NCI-H2107 treated with DMSO at 0.1 percent for 48 hours (cell line): Measurements from ENCODE around the gene NPR3.

Source experiments
- DNase-seq: peaks from one replicate; lab custom pipeline; 2025; ENCODE audit not compliant: unreplicated experiment; lab: John Stamatoyannopoulos, UW

NPR3 gene

GRCh38 chr5:32805971-32806638, 95.0 kb downstream of the NPR3 start:
- DNase-seq, result no peak

DNA sequence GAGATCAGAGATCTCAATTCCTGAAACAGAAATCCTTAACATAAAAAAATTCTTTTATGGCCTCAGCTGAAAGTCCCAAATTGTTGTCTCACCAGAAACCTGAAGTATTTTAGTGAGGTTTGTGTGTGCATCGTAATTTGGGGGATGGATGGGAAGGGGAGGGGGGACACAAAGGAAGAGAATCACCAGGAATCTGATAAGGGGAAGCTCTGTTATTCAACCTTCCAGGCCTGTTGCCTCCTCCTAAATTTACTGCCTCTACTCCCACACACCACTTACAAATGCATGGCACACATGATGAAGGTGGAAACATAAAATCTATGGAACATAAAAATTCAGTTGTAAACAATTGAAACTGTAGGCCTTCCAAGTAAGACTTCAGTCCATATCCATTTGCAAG, 97.7 kb downstream of the NPR3 start:
- no peak for DNase-seq

DNA sequence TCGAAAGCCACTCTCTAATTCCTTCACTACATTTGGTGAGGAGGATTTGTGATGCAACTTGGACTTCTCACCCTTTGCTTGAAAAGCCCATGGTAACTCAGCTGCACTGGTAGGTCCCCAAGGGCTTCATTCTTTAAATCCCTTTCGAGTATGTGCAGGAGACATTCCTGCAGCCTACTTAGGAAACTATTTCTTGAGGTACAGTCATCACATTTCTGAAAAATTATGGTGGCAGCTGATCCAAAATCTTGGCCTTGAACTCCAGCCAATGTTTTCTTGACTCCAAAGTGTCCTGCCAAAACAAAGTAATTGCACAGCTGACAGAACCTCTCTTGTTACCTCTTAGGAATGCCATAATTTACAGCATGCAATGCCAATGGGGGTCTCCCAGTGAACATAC, 99.7 kb downstream of the NPR3 start:
- no peak for DNase-seq

- DNase-seq, result no peak
These were observed 101.3 kb downstream of the NPR3 start for GRCh38 chr5:32812399-32812798.

DNA sequence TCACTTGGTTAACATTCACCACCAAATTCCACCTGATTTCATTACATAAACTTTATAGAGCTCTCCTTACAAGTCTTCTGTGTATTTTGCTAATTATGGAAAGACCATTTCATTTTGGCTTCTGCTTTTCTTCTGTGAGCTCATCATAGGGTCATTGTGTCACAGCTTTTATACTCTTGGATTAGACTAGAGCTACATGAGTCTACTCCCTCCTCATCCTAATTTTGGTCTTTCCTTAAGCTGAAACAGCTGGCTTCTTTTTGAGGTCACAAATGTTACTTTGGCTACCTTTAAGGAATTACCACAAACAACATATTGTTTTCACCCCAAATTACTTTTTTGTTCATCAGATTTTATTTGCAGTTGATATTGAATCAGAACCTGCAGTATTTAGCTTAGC, 103.0 kb downstream of the NPR3 start:
- DNase-seq, result no peak

- DNase-seq, result no peak
These were observed 103.5 kb downstream of the NPR3 start for GRCh38 chr5:32814620-32815019.

DNA sequence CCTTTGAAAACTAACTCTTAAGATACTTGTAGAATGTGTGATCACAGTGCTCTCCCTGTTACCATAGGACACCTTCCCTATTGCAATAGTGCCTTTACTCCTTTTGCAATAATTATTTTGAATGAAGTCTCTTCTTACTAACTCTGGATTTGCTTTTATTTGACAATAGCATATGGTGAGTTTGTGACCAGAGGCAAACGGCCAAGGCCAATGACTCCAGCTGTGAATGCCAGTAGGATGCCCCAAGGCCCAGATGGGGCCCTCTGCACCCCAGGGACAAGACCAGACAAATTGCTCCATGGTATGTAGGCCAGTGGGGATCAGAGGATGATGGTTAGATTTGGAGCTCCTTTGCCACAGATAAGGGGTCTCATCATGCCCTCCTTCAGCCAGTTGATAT, 116.9 kb downstream of the NPR3 start:
- DNase-seq, result no peak

- no peak for DNase-seq
These were observed 117.4 kb downstream of the NPR3 start for GRCh38 chr5:32828492-32828891.

- DNase-seq, result no peak
These were observed 120.5 kb downstream of the NPR3 start for GRCh38 chr5:32831624-32832023.

DNA sequence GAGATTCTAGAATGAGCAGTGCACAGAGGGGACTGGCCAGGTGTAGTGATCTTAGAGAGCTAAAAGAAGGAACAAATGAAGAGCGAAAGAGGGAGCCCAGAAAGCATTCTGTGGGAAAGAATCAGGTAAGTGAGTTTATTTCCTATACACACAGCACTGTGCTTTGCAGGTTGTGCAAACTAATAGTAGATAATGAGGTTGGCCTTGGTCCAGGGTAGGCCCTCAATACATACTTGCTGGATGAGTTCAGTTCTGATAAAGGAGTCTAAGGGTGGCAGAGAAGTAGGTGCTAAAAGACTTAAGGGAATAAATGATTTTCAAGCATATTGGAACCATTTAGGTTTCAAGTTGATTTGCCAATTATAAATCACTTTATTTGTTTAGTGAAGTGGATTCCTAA, 122.0 kb downstream of the NPR3 start:
- no peak for DNase-seq

DNA sequence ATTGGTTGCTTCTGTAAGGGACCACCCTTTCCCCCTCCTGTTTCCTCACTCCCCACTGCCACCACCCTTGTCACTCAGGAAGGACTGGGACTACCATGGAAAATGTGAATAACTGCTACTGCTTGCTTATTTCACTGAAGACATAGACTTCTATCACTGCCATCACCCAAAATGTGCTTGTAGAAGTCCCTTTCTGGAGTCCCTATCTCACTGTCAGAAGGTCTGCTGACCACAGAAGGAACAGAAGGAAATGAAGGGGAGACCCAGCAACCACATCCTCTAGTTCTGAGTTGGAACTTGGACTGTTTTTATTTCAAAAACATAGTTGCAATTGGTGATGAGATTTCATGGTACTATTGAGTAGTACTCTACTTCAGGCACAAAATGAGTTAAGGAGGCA, 122.5 kb downstream of the NPR3 start:
- DNase-seq, result no peak

- no peak for DNase-seq
These were observed 123.1 kb downstream of the NPR3 start for GRCh38 chr5:32834251-32834650.

GRCh38 chr5:32836176-32836575, 125.1 kb downstream of the NPR3 start:
- no peak for DNase-seq

DNA sequence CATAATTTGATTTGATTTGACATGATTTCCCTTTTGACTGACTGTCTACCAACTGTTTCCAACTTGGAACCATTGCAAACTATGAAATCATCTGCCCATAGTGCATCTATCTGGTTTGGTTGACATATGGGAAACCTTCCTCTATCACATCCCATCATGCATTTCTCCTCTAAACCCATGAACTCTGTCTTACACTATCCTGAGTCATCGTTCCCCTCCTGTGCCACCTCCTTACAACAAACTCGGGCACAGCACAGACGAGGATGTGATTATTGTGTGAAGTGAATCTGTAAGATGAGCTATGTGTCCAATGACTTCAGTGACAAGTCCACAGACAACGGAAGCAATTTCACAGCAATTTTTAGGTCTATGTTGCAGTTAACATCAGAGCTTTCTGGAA, 126.1 kb downstream of the NPR3 start:
- no peak for DNase-seq

DNA sequence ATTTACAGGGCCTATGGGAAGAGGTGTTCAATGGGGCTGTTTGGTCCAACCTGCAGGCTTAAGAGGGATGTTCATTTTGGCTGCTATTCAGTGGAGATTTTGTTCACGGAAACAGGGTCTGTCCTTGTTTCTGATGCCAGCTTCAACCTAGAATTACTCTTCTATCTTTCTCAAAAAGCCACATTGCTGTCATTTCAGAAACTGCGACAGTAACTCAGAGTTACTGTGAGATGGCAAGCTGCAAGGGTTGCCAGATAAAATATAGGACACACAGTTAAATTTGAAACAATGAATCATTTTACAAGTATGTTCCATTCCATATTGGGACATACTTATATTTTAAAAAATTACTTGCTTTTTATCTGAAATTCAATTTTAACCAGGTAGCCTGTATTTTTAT, 128.0 kb downstream of the NPR3 start:
- no peak for DNase-seq

DNA sequence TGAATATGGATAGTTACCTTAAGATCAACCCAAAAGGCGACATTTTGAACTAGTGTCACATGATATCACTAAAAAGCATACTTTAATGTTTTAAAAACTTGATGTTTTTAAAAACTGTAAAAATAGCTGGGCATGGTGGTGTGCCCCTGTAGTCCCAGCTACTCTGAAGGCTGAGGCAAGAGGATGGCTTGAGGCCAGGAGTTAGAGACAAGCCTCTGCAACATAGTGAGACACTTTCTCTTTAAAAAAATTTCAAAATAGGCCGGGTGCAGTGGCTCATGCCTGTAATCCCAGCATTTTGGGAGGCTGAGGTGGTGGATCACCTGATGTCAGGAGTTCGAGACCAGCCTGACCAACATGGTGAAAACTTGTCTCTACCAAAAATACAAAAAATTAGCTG, 129.5 kb downstream of the NPR3 start:
- DNase-seq, result no peak
